ENCODE measurements around the gene RPS2.

DNA sequence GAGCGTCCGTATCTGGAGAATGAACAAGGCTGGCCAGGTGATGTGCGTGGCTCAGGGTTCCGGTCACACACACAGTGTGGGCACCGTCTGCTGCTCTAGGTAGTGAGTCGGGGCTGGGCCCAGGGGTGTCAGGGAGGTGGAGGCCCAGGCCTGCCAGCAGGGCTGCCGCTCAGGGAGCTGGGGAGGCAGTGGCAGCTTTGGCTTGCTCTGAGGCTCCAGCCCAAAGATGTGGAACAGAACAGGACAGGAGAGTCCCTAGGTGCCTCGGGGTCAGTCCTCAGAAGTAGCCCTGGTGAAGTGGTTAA lies 11.5 kb upstream of the RPS2 start:
- TF ChIP-seq CTCF (IDR thresholded peaks at IDR 0.05; ENCODE audit: low read depth, low read length) (no peak), EZH2phosphoT487 (IDR thresholded peaks at IDR 0.05; ENCODE audit: low read depth) (no peak)
